Measurements from ENCODE around the gene PRSS12. TPM values are rescaled to one million over a fixed set of nuclear protein-coding genes. Genes with fewer than 3 reads are reported as not detected.
"Not testable (repeated sequence)": the region's sequence is repeated elsewhere in the genome, so short reads cannot be mapped to it uniquely, and the experiment has no call there.

Gene PRSS12
- total RNA-seq, 1 experiment from 2014 or later = 5.4 TPM

- no CpG with 5 or more reads among the region's 2 CpGs for WGBS (ENCODE audit: extremely low coverage, insufficient read length, low lambda C conversion rate)
- Histone ChIP-seq H4K5ac (ENCODE audit: insufficient read length, low read depth, low read length) (no peak overlapping the region), H3K23ac (ENCODE audit: insufficient read length, low read depth, low read length) (no peak overlapping the region), H4K8ac (replicated peaks; ENCODE audit: insufficient read length, low read depth, low read length) (no peak overlapping the region), H2BK120ac (ENCODE audit: low read depth, low read length, poor library complexity, severe bottlenecking) (no peak overlapping the region), H3K9me3 (ENCODE audit: control insufficient read depth, low read depth, low read length) (no peaks in the 10 kb centered on the region), H3K27ac (ENCODE audit: insufficient read length, low read depth, low read length) (no peak overlapping the region), H3K18ac (ENCODE audit: insufficient read length, low read depth, low read length) (no peak overlapping the region), H3K79me2 (ENCODE audit: insufficient read depth, low read length) (no peaks in the 10 kb centered on the region), H3K14ac (ENCODE audit: insufficient read depth, low read length) (no peak overlapping the region), H2BK12ac (ENCODE audit: insufficient read length, low read depth, low read length) (no peak overlapping the region), H3K9ac (ENCODE audit: extremely low read depth, insufficient read length, low read length) (peak overlapping the region; percentile 14), H3K79me1 (ENCODE audit: insufficient read depth, low read depth, low read length, poor library complexity, severe bottlenecking) (no peaks in the 10 kb centered on the region), H3K23me2 (ENCODE audit: insufficient read length, low read depth, low read length, poor library complexity, severe bottlenecking) (no peaks in the 10 kb centered on the region), H3T11ph (ENCODE audit: low read length) (no peak overlapping the region), H4K20me1 (ENCODE audit: control insufficient read depth, insufficient read depth, insufficient read length) (no peaks in the 10 kb centered on the region), H2BK15ac (ENCODE audit: low read depth, low read length) (no peak overlapping the region), H2BK5ac (ENCODE audit: insufficient read length, low read length) (no peak overlapping the region), H2BK20ac (ENCODE audit: low read depth, low read length, poor library complexity, severe bottlenecking) (no peak overlapping the region), H4K91ac (ENCODE audit: insufficient read length, low read depth, low read length) (no peak overlapping the region), H2AK5ac (ENCODE audit: insufficient read length, low read length) (no peak overlapping the region), H3K4me2 (ENCODE audit: insufficient read depth, insufficient read length, low read length) (no peak overlapping the region), H3K4me1 (ENCODE audit: insufficient read depth, low read length) (peaks cover 3% of the 10 kb centered on the region; the same call in 1 of the 2 replicates), H3K27me3 (ENCODE audit: insufficient read depth, low read length) (no peaks in the 10 kb centered on the region), H3K56ac (ENCODE audit: insufficient read length, low read depth, low read length) (no peak overlapping the region), H2AFZ (ENCODE audit: low read length) (peak overlapping the region; percentile 45), H3K4ac (ENCODE audit: low read depth, low read length) (no peak overlapping the region)
- no peaks in the 10 kb centered on the region; a peak in 1 of 7 replicates for H3K36me3 Mint-ChIP-seq (ENCODE audit: insufficient read depth in 1 of 3, low read depth in 3 of 3)
- no peaks in the 10 kb centered on the region for H3K9me3 Mint-ChIP-seq
- no peak for TF ChIP-seq CTCF (conservative IDR thresholded peaks at IDR 0.05)
- H3K4me3 Mint-ChIP-seq = no peak overlapping the region
- no peak for DNase-seq
- peak overlapping the region in 2 of 3 experiments; percentile 21 to 88; a peak in 4 of 7 replicates for H3K27ac Mint-ChIP-seq
- H3K4me1 Mint-ChIP-seq = peaks cover 14 to 19% of the 10 kb centered on the region in 2 experiments
- H3K27me3 Mint-ChIP-seq (ENCODE audit: low read depth) = no peaks in the 10 kb centered on the region
Measured at GRCh38 chr4:118307643-118308042, 45.2 kb downstream of the PRSS12 start.

GRCh38 chr4:118299619-118300018, 53.2 kb downstream of the PRSS12 start:
- not testable (repeated sequence) for H4K5ac ChIP-seq (ENCODE audit: insufficient read length, low read depth, low read length); H4K8ac ChIP-seq (replicated peaks; ENCODE audit: insufficient read length, low read depth, low read length); H4K20me1 ChIP-seq (ENCODE audit: control insufficient read depth, insufficient read depth, insufficient read length); H3T11ph ChIP-seq (ENCODE audit: low read length); H2BK12ac ChIP-seq (ENCODE audit: insufficient read length, low read depth, low read length); H3K79me1 ChIP-seq (ENCODE audit: insufficient read depth, low read depth, low read length, poor library complexity, severe bottlenecking); H2BK120ac ChIP-seq (ENCODE audit: low read depth, low read length, poor library complexity, severe bottlenecking); H3K23ac ChIP-seq (ENCODE audit: insufficient read length, low read depth, low read length); H2BK20ac ChIP-seq (ENCODE audit: low read depth, low read length, poor library complexity, severe bottlenecking); H3K4me2 ChIP-seq (ENCODE audit: insufficient read depth, insufficient read length, low read length); H2AFZ ChIP-seq (ENCODE audit: low read length); H3K56ac ChIP-seq (ENCODE audit: insufficient read length, low read depth, low read length); H2AK5ac ChIP-seq (ENCODE audit: insufficient read length, low read length); H3K18ac ChIP-seq (ENCODE audit: insufficient read length, low read depth, low read length); H3K9me3 ChIP-seq (ENCODE audit: control insufficient read depth, low read depth, low read length); H3K27me3 ChIP-seq (ENCODE audit: insufficient read depth, low read length); H2BK15ac ChIP-seq (ENCODE audit: low read depth, low read length); H3K79me2 ChIP-seq (ENCODE audit: insufficient read depth, low read length); H3K23me2 ChIP-seq (ENCODE audit: insufficient read length, low read depth, low read length, poor library complexity, severe bottlenecking); H3K4me3 Mint-ChIP-seq; H3K27ac ChIP-seq (ENCODE audit: insufficient read length, low read depth, low read length); H3K9ac ChIP-seq (ENCODE audit: extremely low read depth, insufficient read length, low read length); H3K4ac ChIP-seq (ENCODE audit: low read depth, low read length); H3K36me3 Mint-ChIP-seq (ENCODE audit: insufficient read depth in 1 of 3, low read depth in 3 of 3); H3K9me3 Mint-ChIP-seq; H3K14ac ChIP-seq (ENCODE audit: insufficient read depth, low read length); H3K4me1 Mint-ChIP-seq; H4K91ac ChIP-seq (ENCODE audit: insufficient read length, low read depth, low read length); H3K27ac Mint-ChIP-seq; H3K27me3 Mint-ChIP-seq (ENCODE audit: low read depth); H3K4me1 ChIP-seq (ENCODE audit: insufficient read depth, low read length); DNase-seq; H2BK5ac ChIP-seq (ENCODE audit: insufficient read length, low read length)
- no CpG with 5 or more reads among the region's 6 CpGs for WGBS (ENCODE audit: extremely low coverage, insufficient read length, low lambda C conversion rate)
